GM19455 (cell line): ENCODE data around the gene GNAQ.
"Not testable (repeated sequence)": the region's sequence is repeated elsewhere in the genome, so short reads cannot be mapped to it uniquely, and the experiment has no call there.

Experiments
- ATAC-seq: cut with Tn5 transposase; IDR thresholded peaks from one replicate; pipeline ENCODE4 v1.9.1; 2021; ENCODE audit not compliant: unreplicated experiment

Gene GNAQ

DNA sequence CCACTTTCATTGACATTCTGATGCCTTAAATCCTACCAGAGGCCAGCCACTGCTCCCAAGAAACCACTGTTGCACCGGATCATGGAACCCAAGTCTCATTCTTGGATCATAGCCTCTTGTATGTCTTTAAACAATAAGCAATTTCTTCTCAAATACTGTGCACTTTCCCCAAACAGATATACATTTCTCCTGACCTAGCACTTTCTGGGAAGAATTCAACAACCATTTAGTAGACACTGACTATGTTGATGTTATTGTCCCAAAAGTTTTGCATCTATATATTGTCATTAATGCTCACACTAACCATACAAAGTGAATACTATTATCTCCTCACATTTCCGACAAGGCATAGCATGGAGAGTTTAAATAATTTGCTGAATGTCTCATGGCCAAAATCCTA, 123.3 kb downstream of the GNAQ start:
- no peak for ATAC-seq

DNA sequence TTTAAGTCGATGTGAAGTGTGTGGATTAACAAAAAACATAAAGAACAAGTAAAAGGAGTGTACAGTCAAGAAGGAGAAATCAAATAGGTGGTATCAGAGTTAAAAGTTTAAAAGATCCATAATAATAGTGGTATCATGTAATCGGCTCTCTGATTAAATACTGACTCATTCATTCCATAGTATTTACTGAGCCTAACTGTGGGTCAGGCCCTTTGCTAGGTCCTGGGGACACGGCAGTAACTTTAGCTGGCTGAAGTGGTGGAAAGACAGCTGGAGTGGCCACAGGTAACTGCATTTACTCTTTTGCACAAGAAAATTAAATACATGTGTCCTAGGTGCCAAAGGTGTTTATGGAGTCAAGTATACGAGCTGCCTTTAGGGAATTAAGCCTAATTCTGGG, 124.0 kb downstream of the GNAQ start:
- ATAC-seq: no peak

DNA sequence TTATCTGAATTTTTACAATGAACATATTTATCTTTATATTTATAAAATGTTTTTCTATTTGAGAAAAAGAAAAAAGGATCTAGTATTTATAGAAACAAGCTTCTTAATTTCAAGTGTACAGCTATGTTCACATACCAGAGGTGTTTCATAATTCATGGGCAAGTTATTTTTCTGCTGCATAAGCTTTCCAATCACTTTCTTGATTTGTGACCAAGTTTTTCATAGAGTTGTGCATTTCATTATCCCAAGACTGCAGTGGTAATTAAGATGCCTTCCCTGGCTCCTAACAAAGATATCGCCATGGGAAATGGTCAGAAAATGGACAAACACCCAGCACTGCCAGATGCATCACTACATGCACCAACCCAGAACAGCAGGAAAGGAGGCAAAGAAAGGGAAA, 124.6 kb downstream of the GNAQ start:
- ATAC-seq: no peak

DNA sequence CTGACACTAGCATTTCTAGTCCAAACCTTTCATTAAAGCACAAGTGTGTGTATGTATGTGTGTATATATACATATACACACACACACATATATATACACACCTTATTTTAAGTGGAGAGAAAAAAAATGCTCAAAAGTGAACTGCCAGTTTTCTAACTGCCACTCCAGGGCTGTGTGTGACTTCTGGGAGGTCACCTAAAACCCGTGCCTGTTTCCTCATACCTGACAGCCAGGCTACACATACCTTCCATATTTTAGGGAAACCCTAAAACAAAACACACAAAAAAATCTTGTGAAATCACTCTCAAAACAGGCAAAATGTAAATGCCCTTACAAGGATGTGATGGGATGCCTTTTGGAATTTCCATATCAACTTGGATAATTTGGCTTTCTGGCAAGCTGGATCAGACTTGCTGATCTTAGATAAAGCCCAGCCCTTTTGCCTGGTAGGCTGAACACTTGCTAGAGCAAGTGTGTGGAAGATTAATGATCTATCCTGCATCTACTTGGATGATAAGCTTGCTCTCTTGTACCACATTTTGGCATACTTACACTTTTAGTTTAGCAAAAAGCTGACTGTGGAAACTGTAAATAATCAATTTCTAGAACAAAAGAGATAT, 127.8 kb downstream of the GNAQ start:
- no peak for ATAC-seq

DNA sequence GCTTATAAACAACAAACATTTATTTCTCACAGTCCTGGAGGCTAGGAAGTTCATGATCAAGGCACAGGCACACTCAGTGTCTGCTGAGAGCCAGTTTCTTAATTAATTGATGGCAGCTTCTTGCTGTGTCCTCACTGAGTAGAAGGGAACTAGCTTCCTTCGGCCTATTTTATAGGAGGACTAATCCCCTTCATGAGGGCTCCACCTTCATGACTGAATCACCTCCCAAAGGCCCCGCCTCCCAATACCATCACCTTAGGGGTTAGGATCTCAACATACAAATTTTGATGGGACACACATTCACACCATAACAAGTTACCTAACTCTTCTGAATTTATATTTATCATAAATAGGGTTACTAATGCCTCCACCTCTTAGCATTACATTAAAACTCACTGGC, 129.8 kb downstream of the GNAQ start:
- no peak for ATAC-seq

DNA sequence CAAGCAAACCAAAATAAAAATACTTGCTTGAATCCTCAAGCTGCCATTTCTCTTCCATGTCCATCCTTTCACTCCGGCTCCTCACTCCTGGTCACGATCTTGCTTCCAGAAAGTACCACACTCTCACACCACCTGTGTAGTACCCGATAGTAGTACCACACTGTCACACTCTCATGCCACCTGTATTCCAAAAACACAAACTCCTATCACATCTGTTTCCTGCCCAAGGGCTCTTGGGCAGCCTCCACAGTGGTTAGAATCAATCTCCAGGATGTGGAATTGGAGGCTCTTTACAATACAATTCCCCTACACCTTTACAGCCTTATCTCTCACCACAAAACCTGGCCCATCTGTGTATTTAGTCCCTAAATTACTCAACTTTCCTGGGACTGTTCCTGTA, 130.6 kb downstream of the GNAQ start:
- no peak for ATAC-seq

DNA sequence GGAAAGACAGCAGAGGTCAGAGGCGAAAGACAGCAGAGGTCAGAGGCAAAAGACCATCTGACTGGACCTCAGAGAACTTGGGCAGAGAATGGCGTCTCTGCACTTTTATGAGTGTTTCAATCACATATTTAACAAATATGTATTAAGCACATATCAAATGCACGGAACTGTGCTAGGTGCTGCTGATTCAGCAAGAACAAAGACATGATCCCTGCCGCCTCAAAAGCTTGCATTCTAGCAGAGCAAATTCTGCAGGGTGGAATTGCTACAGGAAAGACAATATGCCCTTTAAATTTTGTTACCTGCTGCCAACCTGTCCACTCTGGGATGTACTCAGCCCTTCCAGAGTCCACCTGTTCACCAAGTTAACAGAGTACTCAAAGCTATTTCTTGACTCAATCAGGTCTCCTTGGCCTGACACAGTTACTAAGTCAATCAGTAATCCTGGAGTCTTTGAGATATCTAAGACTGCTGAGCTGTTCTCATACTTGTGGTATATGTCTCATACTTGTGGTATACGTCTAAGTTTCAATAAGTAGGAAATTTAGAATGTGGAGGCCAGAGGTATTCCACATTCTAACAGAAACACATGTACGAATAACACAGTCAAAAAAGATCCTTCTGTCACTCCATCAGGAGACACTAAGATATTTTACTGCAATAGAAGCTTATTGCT, 131.8 kb downstream of the GNAQ start:
- ATAC-seq: no peak

DNA sequence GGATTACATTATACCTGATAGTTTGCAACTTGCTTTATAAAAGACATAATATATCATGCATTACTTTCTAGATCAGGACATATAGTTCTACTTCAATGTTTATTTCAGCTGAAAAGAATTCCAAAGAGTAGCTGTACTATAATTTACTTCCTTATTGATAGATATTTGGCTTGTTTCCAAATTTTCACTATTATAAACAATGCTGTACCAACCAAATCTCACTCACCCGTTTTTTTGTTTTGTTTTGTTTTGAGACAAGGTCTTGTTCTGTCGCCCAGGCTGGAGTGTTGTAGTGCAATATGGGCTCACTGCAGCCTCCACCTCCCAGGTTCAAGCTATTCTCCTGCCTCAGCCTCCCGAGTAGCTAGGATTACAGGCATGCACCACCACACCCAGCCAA, 132.7 kb downstream of the GNAQ start:
- ATAC-seq: no peak

DNA sequence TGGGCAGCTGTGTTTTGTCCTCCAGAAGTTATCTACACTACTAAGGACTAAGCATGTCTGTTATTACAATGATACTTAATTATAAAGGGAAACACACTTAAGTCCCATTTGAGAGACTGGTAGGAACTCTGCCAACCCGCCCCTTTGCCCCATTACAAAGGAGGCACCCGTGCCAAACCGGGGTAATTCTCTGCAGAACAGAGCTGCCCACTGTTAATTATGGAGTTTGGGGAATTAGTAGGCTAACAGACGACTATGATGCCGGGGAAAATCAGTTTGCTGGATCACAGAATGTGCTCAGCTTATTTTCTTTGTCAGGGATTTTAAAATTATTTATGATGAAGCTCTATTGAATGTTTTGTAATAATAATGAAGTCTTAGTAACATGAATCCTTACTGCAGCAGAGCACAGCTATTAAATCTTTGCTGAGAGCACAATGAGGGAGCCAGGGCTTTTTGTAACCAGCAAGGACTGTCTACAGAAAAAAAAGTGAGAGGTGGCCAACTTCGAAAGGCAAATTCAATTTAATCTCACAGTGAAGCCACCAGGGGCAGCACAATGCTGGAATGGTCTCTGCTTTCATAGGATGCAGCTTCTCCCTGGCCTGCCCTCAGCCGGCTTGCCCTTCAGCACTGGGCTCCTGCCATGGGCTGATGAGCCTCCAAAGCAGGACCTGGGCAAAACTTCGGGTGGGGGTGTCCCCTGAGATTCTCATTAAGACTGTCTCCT, 134.5 kb downstream of the GNAQ start:
- no peak for ATAC-seq

DNA sequence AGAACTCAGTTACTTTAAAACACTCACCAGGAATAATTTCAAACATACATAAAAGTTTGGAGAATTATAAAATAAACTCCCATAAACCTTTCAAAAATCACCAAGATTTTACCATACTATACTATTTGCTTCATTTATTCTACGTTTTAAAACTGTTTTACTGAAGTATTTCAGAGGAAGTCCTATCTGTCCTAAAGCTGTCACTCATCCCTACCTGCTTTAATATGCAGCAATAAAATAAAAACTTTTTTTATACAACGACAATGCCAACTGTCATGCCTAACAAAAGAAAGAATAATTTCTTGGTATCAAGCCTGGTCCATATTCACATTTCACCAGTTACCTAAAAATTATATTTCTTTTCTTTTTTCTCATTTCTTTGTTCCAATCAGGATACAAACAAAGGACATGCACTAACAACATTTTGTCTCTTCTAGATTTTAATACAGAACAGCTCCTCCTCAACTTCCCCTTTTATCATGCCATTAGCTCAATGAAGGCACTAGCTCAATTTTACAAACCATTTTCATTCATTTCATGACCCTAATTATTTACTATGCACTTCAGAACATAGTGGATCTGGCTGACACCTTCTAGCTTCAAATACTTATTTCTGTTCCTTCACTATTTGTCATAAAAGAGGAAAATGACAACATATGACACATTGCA, 135.2 kb downstream of the GNAQ start:
- no peak for ATAC-seq

DNA sequence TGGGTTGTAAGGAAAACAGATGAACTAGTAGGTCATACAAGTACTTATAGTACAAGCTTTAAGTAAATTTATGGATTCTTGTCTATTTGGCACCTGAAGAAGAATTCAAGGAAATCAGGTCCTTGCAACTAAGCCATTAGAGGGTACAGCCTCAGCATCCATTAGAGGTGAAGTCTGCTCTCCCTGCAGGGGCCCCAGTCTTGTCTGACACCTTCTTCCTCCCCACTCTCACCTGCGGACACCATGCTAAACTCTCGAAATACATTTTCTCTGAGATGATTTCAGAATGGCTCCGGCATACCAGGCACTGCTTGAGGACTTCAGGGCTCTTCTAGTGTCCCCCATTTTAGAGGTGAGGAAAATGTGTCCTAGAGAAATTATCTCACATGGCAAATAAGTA, 137.9 kb downstream of the GNAQ start:
- no peak for ATAC-seq

DNA sequence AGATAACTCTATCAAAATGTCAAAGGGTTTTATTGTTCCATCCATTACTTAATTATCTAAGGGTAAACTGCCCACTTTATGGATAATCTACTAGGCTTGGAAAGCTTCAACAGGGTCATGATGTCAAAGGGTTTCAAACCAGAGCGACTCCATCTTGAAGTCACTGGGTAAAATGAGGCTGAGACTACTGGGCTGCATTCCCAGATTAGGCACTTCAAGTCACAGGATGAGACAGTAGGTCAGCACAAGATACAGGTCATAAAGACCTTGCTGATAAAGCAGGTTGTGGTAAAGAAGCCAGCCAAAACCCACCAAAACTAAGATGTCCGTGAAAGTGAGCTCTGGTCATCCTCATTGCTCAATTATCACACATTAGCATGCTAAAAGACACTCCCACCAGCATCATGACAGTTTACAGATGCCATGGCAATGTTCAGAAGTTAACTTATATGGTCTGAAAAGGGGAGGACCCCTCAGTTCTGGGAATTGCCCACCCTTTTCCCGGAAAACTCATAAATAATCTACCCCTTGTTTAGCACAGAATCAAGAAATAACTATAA, 138.6 kb downstream of the GNAQ start:
- no peak for ATAC-seq

DNA sequence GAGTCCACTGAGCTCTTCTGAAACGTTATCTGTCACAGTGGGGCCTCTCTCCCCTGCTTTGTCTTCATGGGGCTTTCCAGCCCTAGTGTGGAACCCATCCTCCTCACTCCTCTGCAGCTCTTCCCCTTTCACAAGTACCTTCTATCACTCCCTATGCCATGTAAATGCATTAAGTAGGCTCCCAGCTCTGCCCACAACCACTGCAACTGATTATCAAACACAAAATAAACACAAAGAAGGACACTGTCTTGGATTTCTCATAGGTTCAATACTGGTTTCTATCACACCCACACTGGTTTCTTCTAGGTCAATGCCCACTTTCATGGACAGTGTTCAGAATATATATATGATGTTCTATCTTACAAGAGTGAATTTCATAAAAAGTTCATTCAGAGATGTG, 139.4 kb downstream of the GNAQ start:
- ATAC-seq: no peak

DNA sequence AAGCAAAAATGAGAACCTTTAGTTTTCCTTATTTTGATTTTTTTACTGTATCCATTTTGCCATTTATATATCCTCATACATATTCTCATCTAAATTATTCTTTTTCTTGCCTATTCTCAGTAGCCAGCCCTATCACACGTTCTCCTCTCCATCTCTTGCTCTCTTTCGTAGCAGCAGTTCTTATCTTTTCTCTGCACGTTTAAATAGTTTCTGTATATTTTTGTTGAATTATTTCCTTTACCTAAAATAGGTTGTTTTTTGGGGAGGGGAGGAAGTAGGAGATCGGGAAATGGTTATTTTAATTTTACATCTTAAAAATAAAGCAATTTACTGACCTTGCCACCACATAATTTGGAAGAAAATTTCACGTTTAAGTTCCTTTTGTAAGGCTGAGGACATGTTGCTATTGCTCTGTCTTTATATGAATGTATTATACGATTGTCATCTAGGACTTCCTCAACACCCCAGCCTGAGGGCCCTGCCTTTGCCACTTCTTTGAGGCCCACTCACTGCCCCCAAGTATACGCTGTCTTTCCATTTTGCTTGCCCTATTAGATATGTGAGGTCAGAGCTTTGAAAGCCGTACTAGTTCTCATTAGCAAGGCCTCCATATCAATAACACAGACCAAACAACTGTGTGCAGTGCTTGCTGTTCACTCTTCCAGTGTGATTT, 140.3 kb downstream of the GNAQ start:
- ATAC-seq: no peak

DNA sequence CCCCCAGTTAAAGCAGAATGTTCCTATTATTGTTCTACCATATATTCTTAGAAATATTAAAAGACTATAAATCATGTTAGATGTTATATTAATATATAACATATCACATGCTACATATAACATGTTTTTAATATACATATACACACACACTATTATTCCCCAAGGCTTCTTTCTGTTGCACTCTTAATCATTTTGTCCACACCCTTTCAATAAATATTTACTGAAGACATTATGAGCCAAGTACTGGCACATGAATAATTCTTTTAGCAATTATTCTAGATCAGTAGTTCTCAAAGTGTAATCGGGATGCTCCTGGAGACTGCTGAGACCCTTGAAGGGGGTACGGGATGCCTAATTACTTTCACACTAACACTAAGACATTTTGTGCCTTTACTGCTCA, 143.9 kb downstream of the GNAQ start:
- no peak for ATAC-seq

DNA sequence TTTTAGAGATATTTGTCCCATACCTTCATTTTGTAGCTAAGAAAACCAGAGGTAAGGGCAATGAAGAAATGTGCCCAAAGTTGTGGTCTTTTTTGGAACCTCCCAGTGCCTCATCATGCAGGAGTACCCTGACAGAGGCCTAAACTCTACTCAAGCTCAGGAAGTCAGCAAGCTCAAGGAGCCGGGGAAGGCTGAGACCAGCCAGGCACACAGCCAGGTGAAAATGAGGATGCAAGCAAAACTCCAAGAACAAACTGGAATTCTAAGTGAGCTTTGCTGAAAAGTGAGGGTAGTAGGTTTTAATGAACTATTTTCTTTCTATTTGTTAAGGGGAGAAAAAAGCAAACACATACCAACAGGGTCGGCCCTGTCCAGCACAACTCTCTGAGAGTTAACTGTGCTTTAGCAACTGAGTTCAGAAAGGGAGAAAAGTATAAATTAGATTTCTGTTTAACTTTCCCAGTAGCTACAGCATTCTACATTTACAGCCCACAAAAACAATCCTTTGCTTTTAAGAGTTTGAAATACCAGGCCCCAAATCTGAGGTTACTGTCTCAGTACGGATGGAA, 146.4 kb downstream of the GNAQ start:
- no peak for ATAC-seq

DNA sequence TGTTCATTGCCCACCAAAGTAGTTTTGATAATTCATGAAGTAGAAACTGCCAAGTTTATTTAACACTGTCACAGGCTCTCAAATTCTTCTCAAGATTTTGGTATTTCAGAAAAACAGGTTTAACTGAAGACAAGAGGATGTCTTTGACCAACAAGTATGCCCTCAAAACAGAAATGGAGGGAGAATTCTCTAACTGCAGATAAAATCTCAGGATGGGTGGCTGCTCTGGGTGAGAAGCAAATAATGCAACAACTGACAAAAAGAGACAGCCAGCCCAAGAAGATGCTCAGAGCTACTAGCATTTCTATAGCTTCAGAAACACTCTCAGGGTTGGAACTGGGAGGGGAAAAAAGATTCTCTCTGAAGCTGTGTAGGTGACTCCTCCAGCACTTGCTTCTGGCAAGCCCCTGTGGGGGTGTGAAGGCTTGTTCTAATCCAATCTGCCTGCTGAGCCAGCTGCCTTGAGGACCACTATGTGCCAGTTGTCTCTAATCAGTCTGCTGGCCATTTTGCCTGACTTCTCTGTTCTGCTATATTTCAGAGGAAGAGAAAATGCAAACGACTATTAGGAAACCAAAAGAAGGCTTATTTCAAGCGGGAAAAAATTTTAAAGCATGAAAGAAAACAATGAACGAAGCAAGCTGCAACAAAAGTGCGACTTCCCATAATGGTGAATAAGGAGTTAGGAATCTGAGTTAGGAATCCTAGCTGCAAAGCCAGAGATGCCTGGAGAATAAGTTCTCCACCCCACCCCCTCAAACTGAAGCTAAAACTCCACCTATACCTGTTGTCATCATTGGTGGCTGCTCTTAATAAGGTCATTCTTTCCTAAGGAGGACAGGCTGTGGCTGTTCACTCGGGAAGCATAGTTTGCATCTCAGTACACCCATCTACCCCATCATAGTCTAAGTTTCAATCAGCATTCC, 147.5 kb downstream of the GNAQ start:
- no peak for ATAC-seq

DNA sequence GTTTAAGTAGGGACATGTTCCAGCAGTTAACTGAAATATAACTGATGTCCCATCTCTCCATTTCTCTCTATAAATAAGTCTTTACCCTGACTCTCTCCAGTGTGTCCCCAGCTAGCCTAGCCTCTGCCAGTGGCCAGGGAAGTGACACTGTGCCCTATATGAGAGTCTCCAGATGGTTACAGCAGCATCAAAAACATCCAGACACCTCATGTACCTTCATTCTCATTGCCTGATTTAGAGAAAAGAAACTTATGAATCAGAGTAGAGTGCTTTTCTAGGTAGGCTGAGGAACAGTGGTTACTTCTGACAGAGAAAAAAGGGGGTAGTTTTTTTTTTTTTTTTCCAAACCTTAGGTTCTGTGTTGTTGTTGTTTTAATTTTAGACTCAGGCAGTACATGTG, 148.5 kb downstream of the GNAQ start:
- ATAC-seq: no peak

DNA sequence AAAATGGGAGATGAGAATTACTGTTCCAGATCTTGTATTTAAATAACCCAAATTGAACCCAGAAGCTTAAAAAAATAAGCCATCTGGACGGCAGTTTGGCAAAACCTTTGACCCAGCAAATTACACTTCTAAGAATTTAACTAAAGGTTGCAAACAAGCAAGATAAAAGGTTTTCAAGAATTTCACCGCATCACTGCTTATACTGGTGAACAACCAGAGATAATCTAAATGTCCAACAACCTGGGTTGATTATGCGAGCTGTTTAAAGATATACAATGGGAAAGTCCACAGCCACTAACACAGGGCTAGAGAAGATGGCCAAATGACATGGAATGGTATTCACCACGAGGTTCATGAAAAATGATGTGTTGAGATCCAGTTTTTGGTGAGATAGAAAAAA, 149.3 kb downstream of the GNAQ start:
- no peak for ATAC-seq

DNA sequence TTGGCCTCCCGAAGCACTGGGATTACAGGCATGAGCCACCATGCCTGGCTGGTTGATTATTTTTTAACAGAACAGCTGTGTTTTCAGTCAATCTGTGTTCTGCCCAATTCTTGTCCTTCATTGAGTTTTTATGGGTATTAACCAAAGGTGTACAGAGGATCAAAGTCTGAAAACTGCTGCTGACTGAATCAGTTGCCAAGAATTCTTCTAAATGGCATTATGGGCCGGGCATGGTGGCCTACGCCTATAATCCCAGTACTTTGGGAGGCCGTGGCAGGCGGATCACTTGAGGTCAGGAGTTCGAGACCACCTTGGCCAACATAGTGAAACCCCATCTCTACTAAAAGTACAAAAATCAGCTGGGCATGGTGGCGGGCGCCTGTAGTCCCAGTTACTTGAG, 150.0 kb downstream of the GNAQ start:
- ATAC-seq: not testable (repeated sequence)
